Urinary bladder (tissue), 4 donors: ENCODE results near the gene RNASE13. TPM values are rescaled to one million over a fixed set of nuclear protein-coding genes. Genes with fewer than 3 reads are reported as not detected.
"Not testable (repeated sequence)": the region's sequence is repeated elsewhere in the genome, so short reads cannot be mapped to it uniquely, and the experiment has no call there.

ENCODE experiments used
- DNase-seq: peaks from one replicate; pipeline ENCODE4 v3.0.0-alpha.2; 2015; ENCODE audit errors: extremely low spot score
- H3K27ac ChIP-seq: one replicate; pipeline ENCODE4 v1.5.1; 2013; ENCODE audit warnings: low read depth, mild to moderate bottlenecking, moderate library complexity
- H3K36me3 ChIP-seq: one replicate; pipeline ENCODE4 v1.6.1; 2013; ENCODE audit warnings: mild to moderate bottlenecking, moderate library complexity; ENCODE audit not compliant: insufficient read depth
- H3K4me1 ChIP-seq: one replicate; pipeline ENCODE4 v1.6.1; 2013; ENCODE audit warnings: mild to moderate bottlenecking, moderate library complexity; ENCODE audit not compliant: insufficient read depth
- H3K4me3 ChIP-seq: one replicate; pipeline ENCODE4 v1.5.1; 2013; ENCODE audit warnings: low read depth, low read length
- WGBS: extraction: QIAGEN DNeasy Blood & Tissue Kit; methylation state at CpG from one replicate; pipeline ENCODE4 v1.1.7; 2013; 5-methylcytosine and 5-hydroxymethylcytosine counted together
- polyA plus RNA-seq: library from polyadenylated mRNA; stranded (reverse); fragments of 200-250 nt; gene quantifications from one replicate; pipeline ENCODE4 v1.2.3, GENCODE V29; 2013
- total RNA-seq: library from RNA; depleted of rRNA; stranded (reverse); fragments of >200 nt; gene quantifications from one replicate; pipeline ENCODE4 v1.2.3, GENCODE V29; 2014
- donor health status: healthy with polysubstance abuse.
- donor health status: healthy.

RNASE13 gene
- total and polyA plus RNA-seq, 2 donors, result not detected

- 70% methylated on average over 9 of the region's 9 CpGs for WGBS
- Histone ChIP-seq H3K4me3 (no peak overlapping the region), H3K4me1 (no peaks in the 10 kb centered on the region), H3K27ac (no peak overlapping the region), H3K36me3 (peaks cover 5% of the 10 kb centered on the region)
- DNase-seq, result no peak
Measured at GRCh38 chr14:21016413-21017190, 18.0 kb downstream of the RNASE13 start.

- no peak for DNase-seq
- Histone ChIP-seq H3K4me3 (no peak overlapping the region), H3K27ac (no peak overlapping the region), H3K36me3 (peaks cover 3% of the 10 kb centered on the region), H3K4me1 (no peaks in the 10 kb centered on the region)
- 74% methylated on average over 6 of the region's 6 CpGs for WGBS
Measured at GRCh38 chr14:21015312-21015711, 19.3 kb downstream of the RNASE13 start.

- Histone ChIP-seq H3K4me1 (no peaks in the 10 kb centered on the region), H3K36me3 (peaks cover 3% of the 10 kb centered on the region), H3K4me3 (no peak overlapping the region), H3K27ac (no peak overlapping the region)
- peak; percentile 84 for DNase-seq
- WGBS, result 1% methylated on average over 4 of the region's 4 CpGs
Measured at GRCh38 chr14:21014761-21015190, 19.8 kb downstream of the RNASE13 start.

- no peaks in the 10 kb centered on the region for H3K4me1 ChIP-seq
- no peak overlapping the region for H3K27ac ChIP-seq
- DNase-seq, result no peak
- 80% methylated on average over 1 of the region's 1 CpG for whole genome bisulfite sequencing
- H3K36me3 ChIP-seq, result no peaks in the 10 kb centered on the region
- no peak overlapping the region for H3K4me3 ChIP-seq
Measured at GRCh38 chr14:21011136-21011535, 23.5 kb downstream of the RNASE13 start.

- 25% methylated on average over 3 of the region's 3 CpGs for WGBS
- DNase-seq, H3K27ac ChIP-seq: not testable (repeated sequence)
Measured at GRCh38 chr14:21009721-21010120, 24.9 kb downstream of the RNASE13 start.

GRCh38 chr14:21003788-21004346 is 30.7 kb downstream of the RNASE13 start:
- WGBS, result 43% methylated on average over 14 of the region's 14 CpGs
- no peak for DNase-seq
- Histone ChIP-seq H3K4me1 (no peaks in the 10 kb centered on the region), H3K4me3 (no peak overlapping the region), H3K36me3 (no peaks in the 10 kb centered on the region), H3K27ac (no peak overlapping the region)

More at GRCh38 chr14:21009721-21010120, 24.9 kb downstream of the RNASE13 start:
- H3K36me3 ChIP-seq, H3K4me3 ChIP-seq, H3K4me1 ChIP-seq: not testable (repeated sequence)

GRCh38 chr14:21001218-21001617 is 33.4 kb downstream of the RNASE13 start:
- 78% methylated on average over 7 of the region's 7 CpGs for WGBS
- no peak overlapping the region for H3K27ac ChIP-seq
- H3K4me3 ChIP-seq, result no peak overlapping the region
- no peaks in the 10 kb centered on the region for H3K4me1 ChIP-seq
- DNase-seq, result no peak
- peaks cover 4% of the 10 kb centered on the region for H3K36me3 ChIP-seq

GRCh38 chr14:20999591-20999990 is 35.0 kb downstream of the RNASE13 start:
- 69% methylated on average over 4 of the region's 4 CpGs for WGBS
- no peak overlapping the region for H3K27ac ChIP-seq
- DNase-seq, result no peak
- no peaks in the 10 kb centered on the region for H3K4me1 ChIP-seq
- no peak overlapping the region for H3K4me3 ChIP-seq
- H3K36me3 ChIP-seq, result peaks cover 6% of the 10 kb centered on the region

- 36% methylated on average over 6 of the region's 6 CpGs for WGBS
- H3K4me1 ChIP-seq, result no peaks in the 10 kb centered on the region
- no peak within 1 kb of the TSS for H3K27ac ChIP-seq
- H3K36me3 ChIP-seq, result peaks cover 6% of the 10 kb centered on the region
- no peak within 1 kb of the TSS for H3K4me3 ChIP-seq
- no peak for DNase-seq
Measured at GRCh38 chr14:20998674-20999366, 35.8 kb downstream of the RNASE13 start, which contains the start of gene SLC39A2. Gene SLC39A2 (plus strand): TSS chr14:20999293. CDS start chr14:20999447, 154 bp downstream.

GRCh38 chr14:20998139-20998538 is 36.5 kb downstream of the RNASE13 start:
- 56% methylated on average over 3 of the region's 3 CpGs for WGBS
- peaks cover 6% of the 10 kb centered on the region for H3K36me3 ChIP-seq
- no peak overlapping the region for H3K4me3 ChIP-seq
- no peaks in the 10 kb centered on the region for H3K4me1 ChIP-seq
- DNase-seq, result no peak
- H3K27ac ChIP-seq, result no peak overlapping the region

GRCh38 chr14:20997564-20997963 is 37.0 kb downstream of the RNASE13 start:
- Histone ChIP-seq H3K36me3 (peaks cover 6% of the 10 kb centered on the region), H3K4me3 (no peak overlapping the region), H3K27ac (no peak overlapping the region), H3K4me1 (no peaks in the 10 kb centered on the region)
- 66% methylated on average over 6 of the region's 6 CpGs for WGBS
- DNase-seq, result no peak

GRCh38 chr14:20997115-20997514 is 37.5 kb downstream of the RNASE13 start:
- Histone ChIP-seq H3K27ac (no peak overlapping the region), H3K36me3 (peaks cover 6% of the 10 kb centered on the region), H3K4me1 (no peaks in the 10 kb centered on the region), H3K4me3 (no peak overlapping the region)
- 62% methylated on average over 4 of the region's 4 CpGs for WGBS
- no peak for DNase-seq

- WGBS, result 86% methylated on average over 14 of the region's 14 CpGs
- H3K36me3 ChIP-seq, result peaks cover 6% of the 10 kb centered on the region
- H3K4me1 ChIP-seq, result no peaks in the 10 kb centered on the region
- no peak overlapping the region for H3K27ac ChIP-seq
- H3K4me3 ChIP-seq, result no peak overlapping the region
- no peak for DNase-seq
Measured at GRCh38 chr14:20996521-20996920, 38.1 kb downstream of the RNASE13 start.
